Measurements from ENCODE around the gene COTL1.

The COTL1 gene

GRCh38 chr16:84663433-84664101, 45.7 kb upstream of the COTL1 start:
- Histone ChIP-seq H3F3A (ENCODE audit: insufficient read depth) (no peaks in the 10 kb centered on the region), H3K9me2 (replicated peaks; ENCODE audit: insufficient read depth, low read length) (no peaks in the 10 kb centered on the region), H3K79me2 (ENCODE audit: insufficient read depth, low read length) (no peaks in the 10 kb centered on the region), H3K4me2 (ENCODE audit: low read depth, low read length, poor library complexity, severe bottlenecking) (no peak overlapping the region), H3K9me3 (ENCODE audit: insufficient read depth, low read length) (no peaks in the 10 kb centered on the region), H3K36me3 (ENCODE audit: low read length) (no peaks in the 10 kb centered on the region), H3K4me3 (ENCODE audit: insufficient read depth, low read length, poor library complexity, severe bottlenecking) (no peak overlapping the region), H3K27me3 (ENCODE audit: low read length) (no peaks in the 10 kb centered on the region), H3K27ac (ENCODE audit: low read depth, low read length) (no peak overlapping the region), H3K9ac (ENCODE audit: low read length) (no peak overlapping the region), H4K20me1 (ENCODE audit: low read depth, low read length) (no peaks in the 10 kb centered on the region), H2AFZ (ENCODE audit: low read depth, low read length, severe bottlenecking) (no peak overlapping the region)
- TF ChIP-seq CTCF (IDR thresholded peaks at IDR 0.05; ENCODE audit: insufficient read depth, low read length, poor library complexity, severe bottlenecking) (no peak), EZH2phosphoT487 (conservative IDR thresholded peaks at IDR 0.05; ENCODE audit: low read length) (no peak)

- no peak for TF ChIP-seq EZH2phosphoT487 (conservative IDR thresholded peaks at IDR 0.05; ENCODE audit: low read length)
- TF ChIP-seq CTCF (IDR thresholded peaks at IDR 0.05; ENCODE audit: insufficient read depth, low read length, poor library complexity, severe bottlenecking): no peak
- Histone ChIP-seq H3K4me2 (ENCODE audit: low read depth, low read length, poor library complexity, severe bottlenecking) (no peak overlapping the region), H3K27me3 (ENCODE audit: low read length) (no peaks in the 10 kb centered on the region), H3K9ac (ENCODE audit: low read length) (no peak overlapping the region), H3K79me2 (ENCODE audit: insufficient read depth, low read length) (no peaks in the 10 kb centered on the region), H3K4me3 (ENCODE audit: insufficient read depth, low read length, poor library complexity, severe bottlenecking) (no peak overlapping the region), H3K36me3 (ENCODE audit: low read length) (no peaks in the 10 kb centered on the region), H3K9me3 (ENCODE audit: insufficient read depth, low read length) (no peaks in the 10 kb centered on the region), H3K27ac (ENCODE audit: low read depth, low read length) (no peak overlapping the region), H4K20me1 (ENCODE audit: low read depth, low read length) (no peaks in the 10 kb centered on the region), H3K9me2 (replicated peaks; ENCODE audit: insufficient read depth, low read length) (no peaks in the 10 kb centered on the region), H3F3A (ENCODE audit: insufficient read depth) (no peaks in the 10 kb centered on the region), H2AFZ (ENCODE audit: low read depth, low read length, severe bottlenecking) (no peak overlapping the region)
Observed at GRCh38 chr16:84662471-84662870, 44.6 kb upstream of the COTL1 start.

DNA sequence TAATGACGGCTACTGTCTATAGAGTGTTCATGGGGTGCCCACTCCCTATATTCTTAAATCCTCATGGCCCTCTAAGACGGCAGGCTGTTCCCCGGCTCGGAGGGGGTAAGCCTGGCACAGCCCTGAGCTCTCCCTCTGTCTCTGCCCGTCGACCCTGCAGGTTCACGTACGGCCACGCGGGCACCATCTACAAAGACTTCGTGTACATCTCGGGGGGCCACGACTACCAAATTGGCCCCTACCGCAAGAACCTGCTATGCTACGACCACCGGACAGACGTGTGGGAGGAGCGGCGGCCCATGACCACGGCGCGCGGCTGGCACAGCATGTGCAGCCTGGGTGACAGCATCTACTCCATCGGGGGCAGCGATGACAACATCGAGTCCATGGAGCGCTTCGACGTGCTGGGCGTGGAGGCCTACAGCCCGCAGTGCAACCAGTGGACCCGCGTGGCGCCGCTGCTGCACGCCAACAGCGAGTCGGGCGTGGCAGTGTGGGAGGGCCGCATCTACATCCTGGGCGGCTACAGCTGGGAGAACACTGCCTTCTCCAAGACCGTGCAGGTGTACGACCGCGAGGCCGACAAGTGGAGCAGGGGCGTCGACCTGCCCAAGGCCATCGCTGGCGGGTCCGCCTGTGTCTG, 43.7 kb upstream of the COTL1 start:
- Histone ChIP-seq H3K4me3 (ENCODE audit: insufficient read depth, low read length, poor library complexity, severe bottlenecking) (no peak overlapping the region), H2AFZ (ENCODE audit: low read depth, low read length, severe bottlenecking) (no peak overlapping the region), H3F3A (ENCODE audit: insufficient read depth) (no peaks in the 10 kb centered on the region), H4K20me1 (ENCODE audit: low read depth, low read length) (no peaks in the 10 kb centered on the region), H3K27me3 (ENCODE audit: low read length) (no peaks in the 10 kb centered on the region), H3K27ac (ENCODE audit: low read depth, low read length) (no peak overlapping the region), H3K9me2 (replicated peaks; ENCODE audit: insufficient read depth, low read length) (no peaks in the 10 kb centered on the region), H3K9ac (ENCODE audit: low read length) (no peak overlapping the region), H3K9me3 (ENCODE audit: insufficient read depth, low read length) (no peaks in the 10 kb centered on the region), H3K36me3 (ENCODE audit: low read length) (no peaks in the 10 kb centered on the region), H3K79me2 (ENCODE audit: insufficient read depth, low read length) (no peaks in the 10 kb centered on the region), H3K4me2 (ENCODE audit: low read depth, low read length, poor library complexity, severe bottlenecking) (no peak overlapping the region)
- TF ChIP-seq CTCF (IDR thresholded peaks at IDR 0.05; ENCODE audit: insufficient read depth, low read length, poor library complexity, severe bottlenecking): no peak
- no peak for TF ChIP-seq EZH2phosphoT487 (conservative IDR thresholded peaks at IDR 0.05; ENCODE audit: low read length)
